ENCODE data around the gene TYROBP. TPM values are rescaled to one million over a fixed set of nuclear protein-coding genes. Genes with fewer than 3 reads are reported as not detected.

Gene TYROBP
- total RNA-seq, 1 donor from 2014 or later = 201 TPM

Other genes starting within 250 kb of the TYROBP start
- 0.45 TPM for gene UPK1A, start 241.8 kb downstream of the TYROBP start, total RNA-seq
- gene ZBTB32, start 203.7 kb downstream of the TYROBP start, total RNA-seq = not detected
- gene KMT2B, start 190.3 kb downstream of the TYROBP start, total RNA-seq = 33.5 TPM
- 10.8 TPM for gene IGFLR1, start 165.8 kb downstream of the TYROBP start, total RNA-seq
- 12.8 TPM for gene U2AF1L4, start 162.9 kb downstream of the TYROBP start, total RNA-seq
- gene PSENEN, start 162.6 kb downstream of the TYROBP start, total RNA-seq = 66.8 TPM
- 12.9 TPM for gene LIN37, start 159.7 kb downstream of the TYROBP start, total RNA-seq
- 506 TPM for gene HSPB6, start 151.3 kb downstream of the TYROBP start, total RNA-seq
- 16.6 TPM for gene PROSER3, start 150.1 kb downstream of the TYROBP start, total RNA-seq
- gene ARHGAP33, start 132.7 kb downstream of the TYROBP start, total RNA-seq = 2.7 TPM
- not detected for gene PRODH2, start 95.5 kb downstream of the TYROBP start, total RNA-seq
- not detected for gene NPHS1, start 55.8 kb downstream of the TYROBP start, total RNA-seq
- gene KIRREL2, start 51.4 kb downstream of the TYROBP start, total RNA-seq = not detected
- 3.5 TPM for gene APLP1, start 39.7 kb downstream of the TYROBP start, total RNA-seq
- gene NFKBID, start 7.8 kb downstream of the TYROBP start, total RNA-seq = 33.3 TPM
- gene HCST, start 5.8 kb downstream of the TYROBP start, total RNA-seq = 20.9 TPM
- 11.5 TPM for gene LRFN3, start 28.1 kb upstream of the TYROBP start, total RNA-seq
- 8.2 TPM for gene SDHAF1, start 86.9 kb upstream of the TYROBP start, total RNA-seq
- not detected for gene SYNE4, start 100.5 kb upstream of the TYROBP start, total RNA-seq
- gene ALKBH6, start 105.9 kb upstream of the TYROBP start, total RNA-seq = 12.6 TPM
- gene CLIP3, start 124.6 kb upstream of the TYROBP start, total RNA-seq = 19.7 TPM
- gene THAP8, start 146.0 kb upstream of the TYROBP start, total RNA-seq = 5.2 TPM
- 0.32 TPM for gene WDR62, start 146.6 kb upstream of the TYROBP start, total RNA-seq
- gene OVOL3, start 202.8 kb upstream of the TYROBP start, total RNA-seq = not detected
- gene POLR2I, start 206.6 kb upstream of the TYROBP start, total RNA-seq = 63.6 TPM
- gene TBCB, start 207.2 kb upstream of the TYROBP start, total RNA-seq = 87.1 TPM
- gene CAPNS1, start 231.8 kb upstream of the TYROBP start, total RNA-seq = 647 TPM
- gene COX7A1, start 244.2 kb upstream of the TYROBP start, total RNA-seq = 273 TPM

All from mesenteric fat pad (tissue), 1 donor.